Brain microvascular endothelial cell (primary cell): Measurements from ENCODE around the gene DDX24.

ENCODE experiments used
- DNase-seq: peaks from one replicate; pipeline ENCODE4 v3.0.0-alpha.2; 2020
- H3K27ac ChIP-seq: fragments of 250-450 bp; sonication (Bioruptor Pico); 2 replicates; pipeline ENCODE4 v1.5.1; 2020; ENCODE audit warnings: mild to moderate bottlenecking, moderate library complexity
- H3K27me3 ChIP-seq: fragments of 250-450 bp; sonication (Bioruptor Pico); replicated peaks from 2 replicates; pipeline ENCODE4 v1.5.1; 2020; ENCODE audit warnings: mild to moderate bottlenecking
- H3K36me3 ChIP-seq: fragments of 250-450 bp; sonication (Bioruptor Pico); replicated peaks from 2 replicates; pipeline ENCODE4 v1.5.1; 2020; ENCODE audit warnings: mild to moderate bottlenecking
- H3K4me3 ChIP-seq: 2 replicates; pipeline ENCODE4 v1.5.1; 2011; ENCODE audit warnings: low read depth, mild to moderate bottlenecking, control low read depth, low read length, moderate library complexity
- in situ Hi-C: cut with HindIII; loops from 2 replicates; pipeline ENCODE4 v1.10.0; 2017; ENCODE audit warnings: low sequenced_read_pairs, low pct_ligation_motif_present
- TF ChIP-seq, protein P1 (sequence below): IDR thresholded peaks from 2 replicates; pipeline ENCODE4 v1.5.1; 2011; ENCODE audit warnings: low read depth, mild to moderate bottlenecking, moderate library complexity, low read length, control low read depth, inconsistent platforms; ENCODE audit errors: missing control alignments

The DDX24 gene

DNA sequence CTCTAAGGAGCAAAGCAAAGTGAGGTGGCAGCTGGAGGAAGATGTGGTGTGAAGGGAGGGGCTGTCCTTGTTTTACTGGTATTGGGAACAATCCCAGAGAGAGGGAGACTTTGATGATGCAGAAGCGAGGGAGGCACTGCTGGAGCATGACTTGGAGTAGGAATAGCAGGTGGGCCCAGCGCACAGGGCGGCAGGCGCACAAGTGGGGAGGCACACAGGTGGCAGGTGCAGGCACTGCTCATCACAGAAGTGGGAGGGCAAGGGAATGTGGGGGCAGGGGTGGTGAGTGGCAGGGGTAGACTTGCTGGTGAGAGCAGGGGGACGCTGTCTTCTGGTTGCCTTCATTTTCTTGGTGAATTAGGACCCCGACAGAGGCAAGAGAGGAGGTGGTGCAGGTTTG is 18.0 kb upstream of the DDX24 start:
- no peak overlapping the region for H3K4me3 ChIP-seq
- no peak overlapping the region for H3K27ac ChIP-seq
- H3K27me3 ChIP-seq, result no peaks in the 10 kb centered on the region
- no peaks in the 10 kb centered on the region for H3K36me3 ChIP-seq
- TF ChIP-seq, protein P1, sequence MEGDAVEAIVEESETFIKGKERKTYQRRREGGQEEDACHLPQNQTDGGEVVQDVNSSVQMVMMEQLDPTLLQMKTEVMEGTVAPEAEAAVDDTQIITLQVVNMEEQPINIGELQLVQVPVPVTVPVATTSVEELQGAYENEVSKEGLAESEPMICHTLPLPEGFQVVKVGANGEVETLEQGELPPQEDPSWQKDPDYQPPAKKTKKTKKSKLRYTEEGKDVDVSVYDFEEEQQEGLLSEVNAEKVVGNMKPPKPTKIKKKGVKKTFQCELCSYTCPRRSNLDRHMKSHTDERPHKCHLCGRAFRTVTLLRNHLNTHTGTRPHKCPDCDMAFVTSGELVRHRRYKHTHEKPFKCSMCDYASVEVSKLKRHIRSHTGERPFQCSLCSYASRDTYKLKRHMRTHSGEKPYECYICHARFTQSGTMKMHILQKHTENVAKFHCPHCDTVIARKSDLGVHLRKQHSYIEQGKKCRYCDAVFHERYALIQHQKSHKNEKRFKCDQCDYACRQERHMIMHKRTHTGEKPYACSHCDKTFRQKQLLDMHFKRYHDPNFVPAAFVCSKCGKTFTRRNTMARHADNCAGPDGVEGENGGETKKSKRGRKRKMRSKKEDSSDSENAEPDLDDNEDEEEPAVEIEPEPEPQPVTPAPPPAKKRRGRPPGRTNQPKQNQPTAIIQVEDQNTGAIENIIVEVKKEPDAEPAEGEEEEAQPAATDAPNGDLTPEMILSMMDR, result no peak
- DNase-seq, result no peak
- in situ Hi-C loops, result no loop called here

DNA sequence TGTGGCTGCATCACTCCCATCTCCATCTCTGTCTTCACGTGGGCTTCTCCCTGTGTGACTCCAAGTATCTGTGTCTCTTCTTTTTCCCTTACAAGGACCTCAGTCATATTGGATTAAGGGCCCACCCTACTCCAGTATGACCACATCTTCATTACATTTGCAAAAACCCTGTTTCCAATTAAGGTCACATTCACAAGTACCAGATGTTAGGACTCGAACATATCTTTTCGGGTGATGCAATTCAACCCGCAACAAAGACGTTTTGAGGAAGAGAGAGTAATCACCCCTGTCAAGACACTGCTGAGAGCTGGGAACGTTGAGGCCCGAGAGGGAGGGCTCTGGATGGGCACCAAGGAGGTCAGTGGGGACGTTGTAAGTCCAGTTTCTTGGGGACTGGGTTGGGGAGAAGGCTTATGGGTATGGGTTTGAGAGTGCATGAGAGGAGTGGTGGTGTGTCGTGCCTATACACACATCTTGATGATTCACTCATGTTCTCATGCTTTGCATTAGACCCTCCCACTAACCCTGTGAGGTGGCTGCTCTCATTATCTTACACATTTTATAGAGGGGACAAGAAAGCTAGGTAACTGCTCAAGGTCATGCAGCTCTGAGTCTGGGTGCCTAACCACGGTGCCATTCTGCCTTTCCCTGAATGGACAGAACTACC is 17.5 kb upstream of the DDX24 start:
- no peaks in the 10 kb centered on the region for H3K27me3 ChIP-seq
- TF ChIP-seq, protein P1, result no peak
- no peaks in the 10 kb centered on the region for H3K36me3 ChIP-seq
- no peak overlapping the region for H3K27ac ChIP-seq
- no peak overlapping the region for H3K4me3 ChIP-seq
- in situ Hi-C loops, result no loop called here
- DNase-seq, result no peak

DNA sequence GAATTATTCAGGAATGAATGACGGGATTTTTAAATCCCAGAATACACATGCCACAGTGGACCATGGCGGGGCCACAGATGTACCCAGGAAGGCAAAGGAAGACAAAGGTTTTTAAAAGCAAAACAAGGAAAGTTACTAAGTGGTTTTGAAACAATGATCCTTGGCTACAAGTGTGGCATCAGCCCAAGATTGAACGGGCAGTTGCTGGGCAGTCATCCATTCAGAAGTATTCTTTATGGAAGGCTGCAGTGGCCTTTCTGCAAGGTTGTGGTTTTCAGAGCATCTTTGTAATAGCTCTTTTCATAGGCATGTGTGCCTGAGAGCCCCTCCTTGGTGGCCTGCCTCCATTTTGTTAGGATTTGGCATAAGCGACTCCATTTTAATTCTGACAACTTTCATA is 16.1 kb upstream of the DDX24 start:
- TF ChIP-seq, protein P1, result no peak
- Histone ChIP-seq H3K36me3 (no peaks in the 10 kb centered on the region), H3K27ac (no peak overlapping the region), H3K27me3 (no peaks in the 10 kb centered on the region), H3K4me3 (no peak overlapping the region)
- in situ Hi-C loops, result no loop called here
- no peak for DNase-seq

DNA sequence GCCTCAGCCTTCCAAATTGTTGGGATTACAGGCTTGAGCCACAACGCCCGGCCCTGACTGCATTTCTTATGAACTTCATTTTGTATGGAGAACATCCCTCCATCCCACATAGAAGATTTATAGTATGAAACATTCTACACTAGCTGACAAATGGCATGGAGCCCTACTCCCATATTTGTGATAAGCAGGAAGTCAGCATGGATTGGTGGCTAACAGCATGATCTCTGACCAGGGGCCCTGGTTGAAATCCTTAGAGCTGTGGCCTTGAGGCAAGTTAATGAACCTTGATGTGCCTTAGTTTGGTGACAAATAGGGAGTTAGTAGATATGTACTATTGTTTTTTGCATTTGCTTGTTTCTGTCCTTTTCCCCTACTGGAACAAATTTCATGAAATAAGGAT is 12.4 kb upstream of the DDX24 start:
- in situ Hi-C loops, result no loop called here
- TF ChIP-seq, protein P1, result no peak
- H3K4me3 ChIP-seq, result no peak overlapping the region
- no peaks in the 10 kb centered on the region for H3K27me3 ChIP-seq
- no peak overlapping the region for H3K27ac ChIP-seq
- no peak for DNase-seq
- no peaks in the 10 kb centered on the region for H3K36me3 ChIP-seq

DNA sequence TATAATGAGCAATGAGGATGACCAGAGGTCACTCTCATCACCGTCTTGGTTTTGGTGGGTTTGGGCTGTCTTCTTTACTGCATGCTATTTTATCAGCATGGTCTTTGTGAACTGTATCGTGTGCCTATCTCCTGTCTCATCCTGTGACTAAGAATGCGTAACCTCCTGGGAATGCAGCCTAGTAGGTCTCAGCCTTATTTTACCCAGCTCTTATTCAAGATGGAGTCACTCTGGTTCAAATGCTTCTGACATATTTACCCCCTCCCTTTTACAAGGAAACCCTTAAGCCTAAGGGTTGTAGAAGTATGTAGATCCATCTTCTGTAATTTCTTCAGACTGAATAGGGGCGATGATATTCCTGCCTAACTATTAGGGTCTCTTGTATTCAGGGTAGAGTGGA is 8.5 kb upstream of the DDX24 start:
- DNase-seq, result no peak
- TF ChIP-seq, protein P1, result no peak
- no peak overlapping the region for H3K27ac ChIP-seq
- H3K4me3 ChIP-seq, result no peak overlapping the region
- no peaks in the 10 kb centered on the region for H3K27me3 ChIP-seq
- H3K36me3 ChIP-seq, result no peaks in the 10 kb centered on the region
- in situ Hi-C loops, result no loop called here

DNA sequence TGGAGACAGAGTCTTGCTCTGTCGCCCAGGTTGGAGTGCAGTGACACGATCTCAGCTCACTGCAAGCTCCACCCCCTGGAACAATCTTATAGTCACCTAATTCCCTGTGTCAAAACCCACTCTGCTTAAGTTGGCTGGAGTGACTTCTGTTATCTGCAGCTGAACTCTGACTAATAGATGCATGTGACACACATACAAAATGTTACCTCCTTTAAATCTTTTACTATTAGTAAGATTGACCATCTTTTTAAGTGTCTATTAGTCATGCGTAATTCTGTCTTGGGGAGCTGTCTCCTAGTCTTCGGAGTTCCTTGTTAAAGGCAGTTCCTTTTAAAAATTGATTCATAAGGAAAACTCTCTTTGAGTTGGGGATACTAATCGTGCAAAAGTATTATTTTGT is 7.5 kb upstream of the DDX24 start:
- TF ChIP-seq, protein P1, result no peak
- Histone ChIP-seq H3K27ac (no peak overlapping the region), H3K4me3 (no peak overlapping the region), H3K36me3 (no peaks in the 10 kb centered on the region), H3K27me3 (no peaks in the 10 kb centered on the region)
- in situ Hi-C loops, result no loop called here
- no peak for DNase-seq
